ENCODE data around the gene XXYLT1. TPM values are rescaled to one million over a fixed set of nuclear protein-coding genes. Genes with fewer than 3 reads are reported as not detected.
"Not testable (repeated sequence)": the region's sequence is repeated elsewhere in the genome, so short reads cannot be mapped to it uniquely, and the experiment has no call there.

XXYLT1 gene
- total RNA-seq, 4 donors from 2014 or later, result 5.4 to 18.2 (median 6.9) TPM

DNA sequence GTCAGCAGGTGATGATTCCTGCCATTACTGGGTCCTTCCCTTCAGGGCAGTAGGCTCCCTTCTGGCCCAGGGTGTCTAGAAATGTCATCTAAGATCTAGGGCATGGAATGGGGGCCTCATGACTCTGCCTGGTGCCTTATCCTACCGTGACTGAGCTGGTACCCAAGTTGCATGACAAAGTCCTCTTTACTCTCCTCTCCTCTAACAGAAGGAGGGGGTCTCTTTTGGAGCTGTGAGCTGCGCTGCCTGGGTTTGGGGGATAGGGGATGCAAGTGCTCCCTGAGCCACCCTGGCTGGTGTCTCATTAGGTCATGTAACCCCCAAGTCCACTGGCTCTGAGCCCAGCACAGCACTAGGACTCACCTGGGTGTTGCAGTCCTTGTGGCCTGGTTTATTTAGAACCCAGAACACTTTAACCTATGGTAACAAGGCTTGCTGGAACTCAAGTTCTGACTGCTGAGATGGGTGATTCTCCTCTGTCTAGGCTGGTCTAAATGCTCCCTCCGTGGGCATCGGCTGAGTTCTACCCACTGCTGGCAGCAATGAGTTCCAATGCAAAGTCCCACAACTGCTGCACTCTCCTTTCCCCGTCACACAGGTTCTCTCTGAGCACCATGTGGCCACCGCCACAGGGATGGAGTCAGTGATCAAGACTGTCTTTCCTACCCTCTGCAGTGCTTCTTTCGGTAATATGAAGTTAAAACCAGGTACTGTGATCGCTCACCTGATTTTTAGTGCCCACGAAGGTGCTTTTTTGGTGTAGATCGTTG is 34.0 kb downstream of the XXYLT1 start:
- DNase-seq, result peak in 2 of 3 donors; percentile 15 to 17
- no peak overlapping the region for H3K27ac ChIP-seq

DNA sequence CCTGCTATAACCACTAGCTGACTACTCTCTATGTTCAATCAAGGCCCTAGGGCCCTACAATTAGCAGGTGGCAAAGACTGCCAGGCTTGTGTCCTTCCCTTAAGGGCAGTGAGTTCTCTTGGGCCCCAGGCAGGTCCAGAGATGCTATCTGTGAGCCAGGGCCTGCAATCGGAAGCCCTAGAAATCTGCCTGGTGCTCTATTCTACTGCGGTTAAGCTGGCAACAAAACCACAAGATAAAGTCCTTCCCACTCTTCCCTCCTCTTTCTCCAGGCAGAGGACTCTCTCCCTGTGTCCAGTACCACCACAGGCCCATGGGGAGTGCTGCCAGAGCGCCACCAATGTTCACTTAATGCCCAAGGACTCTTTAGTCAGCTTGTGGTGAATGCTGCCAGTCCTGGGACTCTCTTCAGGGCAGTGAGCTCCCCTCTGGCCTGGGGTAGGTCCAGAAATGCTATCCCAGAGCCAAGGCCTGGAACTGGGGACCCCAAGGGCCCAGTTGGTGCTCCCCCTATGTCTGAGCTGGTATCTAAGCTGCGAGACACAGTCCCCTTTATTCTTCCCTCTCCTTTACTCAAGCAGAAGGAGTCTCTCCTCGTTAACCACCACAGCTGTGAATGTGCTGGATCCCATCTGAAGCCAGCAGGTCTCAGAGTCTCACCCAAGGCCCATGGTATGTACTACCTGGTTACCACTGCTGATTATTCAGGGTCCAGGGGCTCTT is 34.7 kb downstream of the XXYLT1 start:
- no peak for TF ChIP-seq POLR2A (IDR thresholded peaks at IDR 0.05)
- TF ChIP-seq, protein P1, sequence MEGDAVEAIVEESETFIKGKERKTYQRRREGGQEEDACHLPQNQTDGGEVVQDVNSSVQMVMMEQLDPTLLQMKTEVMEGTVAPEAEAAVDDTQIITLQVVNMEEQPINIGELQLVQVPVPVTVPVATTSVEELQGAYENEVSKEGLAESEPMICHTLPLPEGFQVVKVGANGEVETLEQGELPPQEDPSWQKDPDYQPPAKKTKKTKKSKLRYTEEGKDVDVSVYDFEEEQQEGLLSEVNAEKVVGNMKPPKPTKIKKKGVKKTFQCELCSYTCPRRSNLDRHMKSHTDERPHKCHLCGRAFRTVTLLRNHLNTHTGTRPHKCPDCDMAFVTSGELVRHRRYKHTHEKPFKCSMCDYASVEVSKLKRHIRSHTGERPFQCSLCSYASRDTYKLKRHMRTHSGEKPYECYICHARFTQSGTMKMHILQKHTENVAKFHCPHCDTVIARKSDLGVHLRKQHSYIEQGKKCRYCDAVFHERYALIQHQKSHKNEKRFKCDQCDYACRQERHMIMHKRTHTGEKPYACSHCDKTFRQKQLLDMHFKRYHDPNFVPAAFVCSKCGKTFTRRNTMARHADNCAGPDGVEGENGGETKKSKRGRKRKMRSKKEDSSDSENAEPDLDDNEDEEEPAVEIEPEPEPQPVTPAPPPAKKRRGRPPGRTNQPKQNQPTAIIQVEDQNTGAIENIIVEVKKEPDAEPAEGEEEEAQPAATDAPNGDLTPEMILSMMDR (IDR thresholded peaks at IDR 0.05), result no peak
- Histone ChIP-seq H3K27ac (no peak overlapping the region), H3K9me3 (no peaks in the 10 kb centered on the region), H3K4me3 (no peak overlapping the region), H3K36me3 (no peaks in the 10 kb centered on the region), H3K27me3 (no peaks in the 10 kb centered on the region), H3K4me1 (peaks cover 0 to 14% (median 0%) of the 10 kb centered on the region in 4 donors)
- peak; percentile 6 to 26 (median 25) for DNase-seq

More for the DNA sequence above, 34.0 kb downstream of the XXYLT1 start:
- no peaks in the 10 kb centered on the region for H3K9me3 ChIP-seq
- TF ChIP-seq, protein P1 (IDR thresholded peaks at IDR 0.05), result no peak
- TF ChIP-seq POLR2A (IDR thresholded peaks at IDR 0.05), result no peak
- H3K4me1 ChIP-seq, result peaks cover 0 to 14% (median 0%) of the 10 kb centered on the region in 4 donors
- H3K27me3 ChIP-seq, result no peaks in the 10 kb centered on the region
- H3K36me3 ChIP-seq, result no peaks in the 10 kb centered on the region
- H3K4me3 ChIP-seq, result no peak overlapping the region

DNA sequence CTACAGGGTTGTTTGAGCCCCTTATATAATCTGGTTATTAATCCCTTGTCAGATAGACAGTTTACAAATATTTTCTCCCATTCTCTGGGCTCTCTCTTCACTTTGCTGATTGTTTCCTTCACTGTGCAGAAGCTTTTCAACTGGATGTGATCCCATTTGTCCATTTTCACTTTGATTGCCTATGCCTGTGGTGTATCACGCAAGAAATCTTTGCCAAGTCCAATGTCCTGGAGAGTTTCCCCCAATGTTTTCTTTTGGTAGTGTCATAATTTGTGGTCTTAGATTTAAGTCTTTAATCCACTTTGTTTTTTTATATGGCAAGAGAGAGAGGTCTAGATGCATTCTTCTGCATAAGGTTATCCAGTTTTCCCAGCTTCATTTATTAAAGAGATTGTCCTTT is 40.7 kb downstream of the XXYLT1 start:
- no peak overlapping the region for H3K4me3 ChIP-seq
- no peak for DNase-seq
- H3K36me3 ChIP-seq, result no peaks in the 10 kb centered on the region
- no peak overlapping the region for H3K27ac ChIP-seq
- no peaks in the 10 kb centered on the region for H3K27me3 ChIP-seq
- H3K4me1 ChIP-seq, result peaks cover 0 to 7% (median 0%) of the 10 kb centered on the region in 4 donors
- H3K9me3 ChIP-seq, result no peaks in the 10 kb centered on the region
- TF ChIP-seq, protein P1 (IDR thresholded peaks at IDR 0.05), result no peak
- no peak for TF ChIP-seq POLR2A (IDR thresholded peaks at IDR 0.05)

DNA sequence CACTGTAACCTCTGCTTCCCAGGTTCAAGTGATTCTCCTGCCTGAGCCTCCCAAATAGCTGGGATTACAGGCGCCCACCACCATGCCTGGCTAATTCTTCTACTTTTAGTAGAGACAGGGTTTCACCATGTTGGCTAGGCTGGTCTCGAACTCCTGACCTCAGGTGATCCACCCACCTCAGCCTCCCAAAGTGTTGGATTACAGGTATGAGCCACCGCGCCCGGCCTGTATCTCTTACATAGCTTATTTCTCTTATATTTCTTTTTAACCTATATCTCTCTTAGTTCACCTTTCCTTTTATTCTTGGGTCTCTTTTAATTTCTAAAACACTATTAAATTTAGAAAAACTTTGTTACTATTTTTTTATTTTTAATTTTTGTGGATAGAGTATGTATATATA is 42.1 kb downstream of the XXYLT1 start:
- peak in 2 of 3 donors; percentile 13 to 14 for DNase-seq
- H3K36me3 ChIP-seq, H3K27me3 ChIP-seq, H3K27ac ChIP-seq, H3K4me3 ChIP-seq, H3K9me3 ChIP-seq, H3K4me1 ChIP-seq: not testable (repeated sequence)

DNA sequence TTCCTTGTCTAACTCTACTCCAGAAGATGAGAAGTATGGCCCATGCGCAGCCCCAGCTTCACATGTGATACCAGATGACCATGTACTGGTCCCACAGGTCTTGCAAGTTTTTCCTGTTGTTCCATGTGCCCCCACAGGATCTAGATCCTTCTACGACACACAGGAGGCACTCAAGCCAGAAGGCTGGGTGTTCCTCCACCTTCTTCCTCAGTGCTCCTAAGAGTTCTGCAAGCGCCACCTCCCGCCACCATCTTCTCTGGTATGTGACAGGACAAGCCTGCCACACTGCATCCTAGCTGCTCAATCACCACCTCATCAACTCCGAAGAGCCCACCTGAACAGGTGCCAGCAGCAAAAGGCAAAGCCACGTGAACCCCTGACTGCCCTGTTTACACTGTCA is 43.1 kb downstream of the XXYLT1 start:
- Histone ChIP-seq H3K4me3 (no peak overlapping the region), H3K36me3 (no peaks in the 10 kb centered on the region), H3K9me3 (no peaks in the 10 kb centered on the region), H3K4me1 (peaks cover 0 to 7% (median 0%) of the 10 kb centered on the region in 4 donors), H3K27ac (no peak overlapping the region), H3K27me3 (no peaks in the 10 kb centered on the region)
- TF ChIP-seq POLR2A (IDR thresholded peaks at IDR 0.05), result no peak
- TF ChIP-seq, protein P1 (IDR thresholded peaks at IDR 0.05), result no peak
- DNase-seq, result peak in 1 of 3 donors; percentile 36

DNA sequence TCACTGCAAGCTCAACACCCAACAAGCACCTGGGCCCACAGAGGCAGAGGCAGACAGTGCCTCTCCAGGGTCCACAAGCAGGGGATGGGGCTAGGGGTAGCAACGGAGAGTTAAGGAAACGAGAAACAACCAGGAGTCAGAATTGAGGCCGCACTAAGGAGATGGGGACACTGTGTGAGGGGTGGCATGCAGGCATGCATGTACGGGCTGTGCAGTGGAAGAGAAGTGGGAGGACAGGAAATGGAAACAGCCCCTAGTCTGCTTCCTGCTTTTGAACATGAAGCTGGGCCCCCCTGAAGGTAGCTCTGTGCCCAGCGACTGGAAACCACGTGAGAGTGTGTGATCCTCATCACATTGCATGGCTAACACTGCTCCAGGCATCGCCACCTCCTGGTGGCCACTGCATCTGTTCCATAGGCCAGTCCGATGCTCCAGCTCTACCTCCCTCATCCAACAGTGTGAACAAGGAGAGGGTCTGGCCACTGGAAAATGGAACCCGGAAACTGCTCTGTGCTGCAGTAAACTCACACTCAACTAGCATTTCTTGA is 44.0 kb downstream of the XXYLT1 start:
- H3K27me3 ChIP-seq, result no peaks in the 10 kb centered on the region
- no peaks in the 10 kb centered on the region for H3K36me3 ChIP-seq
- H3K9me3 ChIP-seq, result no peaks in the 10 kb centered on the region
- peak; percentile 34 to 55 (median 44) for DNase-seq
- no peak for TF ChIP-seq POLR2A (IDR thresholded peaks at IDR 0.05)
- TF ChIP-seq, protein P1 (IDR thresholded peaks at IDR 0.05), result peak in 2 of 6 experiments; percentile 17 to 22
- no peak overlapping the region for H3K27ac ChIP-seq
- H3K4me1 ChIP-seq, result peaks cover 0 to 7% (median 0%) of the 10 kb centered on the region in 4 donors
- H3K4me3 ChIP-seq, result no peak overlapping the region
